HG03469 (cell line): Measurements from ENCODE around the gene HNRNPA0.

ENCODE experiments used
- ATAC-seq: cut with Tn5 transposase; IDR thresholded peaks from one replicate; pipeline ENCODE4 v1.9.1; 2021; ENCODE audit warnings: mild to moderate bottlenecking, moderate library complexity, moderate number of reproducible peaks; ENCODE audit not compliant: unreplicated experiment

HNRNPA0 gene

DNA sequence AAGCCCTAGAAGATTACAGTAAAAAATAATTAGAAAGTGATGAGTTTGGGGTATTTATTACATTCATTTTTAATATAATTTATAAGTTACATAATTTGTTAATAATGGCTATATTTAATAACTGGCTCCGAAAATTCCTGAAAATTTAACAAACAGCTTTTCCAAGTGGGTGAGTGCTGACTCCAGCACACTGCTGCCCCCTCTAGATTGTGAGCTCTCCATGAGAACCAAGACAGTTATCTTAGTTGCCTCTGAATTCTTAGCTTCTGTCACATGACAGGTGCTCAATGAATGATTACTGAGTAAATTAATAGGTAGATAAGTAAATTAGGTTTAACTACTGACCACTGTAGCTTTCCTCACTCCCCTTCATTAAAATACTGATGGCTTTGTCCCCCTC lies 26.1 kb downstream of the HNRNPA0 start:
- no peak for ATAC-seq

DNA sequence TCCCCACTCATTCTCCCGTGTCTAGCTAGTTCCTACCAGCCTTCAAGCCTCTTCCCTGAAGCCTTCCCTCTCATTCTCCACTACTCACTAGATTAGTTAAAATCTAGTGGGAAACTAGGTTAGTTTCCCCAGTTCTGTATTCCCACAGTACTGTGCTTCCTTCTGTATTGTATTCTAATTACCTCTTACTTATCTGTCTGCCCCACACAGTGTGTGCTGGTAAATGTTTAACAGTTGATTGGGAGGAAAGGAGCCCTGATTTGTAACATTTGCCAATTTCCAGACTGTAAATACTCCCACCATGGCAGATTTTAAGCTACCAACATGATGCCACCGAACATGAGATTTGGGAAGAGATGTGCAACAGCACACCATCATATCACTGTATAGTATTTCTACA lies 26.5 kb downstream of the HNRNPA0 start:
- ATAC-seq = no peak

- ATAC-seq = no peak
These were observed 29.9 kb downstream of the HNRNPA0 start for GRCh38 chr5:137724251-137724650.

- no peak for ATAC-seq
These were observed 35.6 kb downstream of the HNRNPA0 start for GRCh38 chr5:137718611-137719010.

DNA sequence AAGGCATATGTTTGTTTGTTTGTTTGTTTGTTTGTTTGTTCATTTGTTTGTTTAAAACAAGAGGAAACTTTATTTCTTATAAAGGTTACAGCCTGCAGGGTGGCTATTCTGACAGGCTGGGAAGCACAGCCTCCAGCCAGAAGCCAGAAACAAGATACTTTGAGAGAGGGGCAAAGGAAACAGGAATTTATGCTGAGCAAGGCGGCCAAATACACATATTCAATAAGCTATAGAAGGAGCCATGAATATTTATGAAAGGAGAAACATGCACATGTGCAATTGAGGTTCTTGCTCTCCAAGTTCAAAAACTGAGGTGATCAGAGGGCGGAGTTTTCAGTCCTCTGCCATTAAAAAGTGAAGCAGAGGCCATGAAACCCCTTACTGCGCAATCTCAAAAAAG lies 37.8 kb downstream of the HNRNPA0 start:
- ATAC-seq = no peak

DNA sequence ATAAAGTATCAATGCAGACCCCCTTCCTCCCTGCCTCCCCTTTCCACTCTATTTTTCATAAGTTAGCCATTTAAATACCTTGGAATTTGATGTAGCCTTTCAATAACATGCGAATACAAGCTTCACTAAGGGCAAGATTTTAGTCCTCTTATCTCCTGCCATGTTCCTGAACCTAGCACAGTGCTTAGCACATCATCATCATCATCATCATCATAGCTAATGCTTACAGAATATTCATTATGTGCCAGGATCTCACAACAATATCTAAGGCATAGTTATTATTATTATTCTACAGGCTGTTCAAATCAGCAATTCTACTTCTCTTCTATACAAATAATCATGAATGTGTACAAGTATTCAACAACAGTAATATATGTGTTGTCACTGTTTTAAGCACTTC lies 38.7 kb downstream of the HNRNPA0 start:
- no peak for ATAC-seq

GRCh38 chr5:137714946-137715345 lies 39.2 kb downstream of the HNRNPA0 start:
- ATAC-seq = no peak

- no peak for ATAC-seq
These were observed 39.7 kb downstream of the HNRNPA0 start for GRCh38 chr5:137714494-137714893.

GRCh38 chr5:137712139-137712667 lies 42.0 kb downstream of the HNRNPA0 start:
- ATAC-seq = no peak

DNA sequence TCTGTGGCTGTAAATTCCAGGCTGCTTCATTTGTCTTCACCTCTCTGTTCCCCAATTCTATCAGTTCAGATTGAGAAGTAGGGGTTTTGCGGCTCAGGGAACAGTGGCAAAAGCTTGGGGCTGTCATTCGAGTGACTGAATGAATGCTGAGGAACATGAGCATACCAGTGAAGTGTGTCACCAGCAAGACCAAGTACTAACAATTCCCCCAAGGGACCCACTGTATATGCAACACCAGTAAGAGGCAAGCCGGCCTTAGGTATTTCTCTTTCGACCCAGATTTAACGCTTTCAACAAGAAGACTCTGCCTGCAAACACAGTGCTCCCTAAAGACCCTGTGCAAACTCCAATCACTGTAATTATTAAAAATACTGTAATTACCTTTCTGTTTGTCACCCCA lies 44.1 kb downstream of the HNRNPA0 start:
- ATAC-seq = no peak

- ATAC-seq = no peak
These were observed 45.2 kb downstream of the HNRNPA0 start for GRCh38 chr5:137708796-137709559.

GRCh38 chr5:137708062-137708461 lies 46.1 kb downstream of the HNRNPA0 start:
- ATAC-seq = no peak

GRCh38 chr5:137706841-137707240 lies 47.3 kb downstream of the HNRNPA0 start:
- ATAC-seq = no peak

GRCh38 chr5:137705106-137705505 lies 49.1 kb downstream of the HNRNPA0 start:
- ATAC-seq = no peak

- ATAC-seq = no peak
These were observed 50.6 kb downstream of the HNRNPA0 start for GRCh38 chr5:137703565-137703964.

GRCh38 chr5:137700282-137700680 lies 53.9 kb downstream of the HNRNPA0 start:
- ATAC-seq = no peak

DNA sequence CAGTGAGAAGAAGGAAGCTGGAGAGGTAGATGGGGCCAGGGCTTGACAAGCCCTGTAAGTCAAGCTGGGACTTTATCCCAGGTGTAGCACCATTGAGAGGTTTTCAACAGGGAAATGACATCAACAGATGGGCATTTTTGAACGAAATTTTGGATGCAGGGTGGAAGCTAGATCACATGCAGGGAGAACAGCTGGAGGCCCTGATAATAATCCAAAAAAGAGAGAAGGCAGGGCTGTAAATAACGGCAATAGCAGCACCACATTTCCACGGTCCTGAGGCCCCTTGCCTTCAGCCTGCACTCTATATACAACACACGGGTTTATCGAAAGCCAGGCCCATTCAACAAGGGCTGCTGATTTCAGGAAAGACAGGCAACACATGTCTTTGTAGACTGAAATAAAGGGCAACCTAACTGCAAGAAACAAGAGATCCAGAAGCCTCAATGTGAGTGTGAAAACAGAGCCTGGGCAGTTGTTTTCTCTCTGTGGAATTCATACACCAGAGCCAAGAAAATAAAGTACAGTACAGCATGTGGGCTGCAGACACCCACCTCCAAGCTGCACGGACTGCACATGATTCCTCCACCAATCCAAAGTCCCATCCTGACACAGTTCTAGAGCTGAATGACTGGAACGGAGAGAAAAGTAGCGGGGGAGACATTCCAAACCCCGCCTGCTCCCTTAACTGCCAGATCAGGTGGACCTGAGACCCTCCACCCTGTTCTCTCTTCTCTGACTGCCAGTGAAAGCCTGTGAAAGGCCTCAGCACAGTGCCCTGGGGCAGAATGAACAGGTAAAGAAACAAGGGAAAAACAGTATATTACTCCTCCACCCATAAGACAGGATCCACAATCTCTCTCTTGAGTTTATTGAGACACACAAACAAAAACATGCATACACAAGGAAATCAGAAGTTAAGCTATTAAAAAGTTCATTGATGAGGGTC lies 54.6 kb downstream of the HNRNPA0 start:
- no peak for ATAC-seq

DNA sequence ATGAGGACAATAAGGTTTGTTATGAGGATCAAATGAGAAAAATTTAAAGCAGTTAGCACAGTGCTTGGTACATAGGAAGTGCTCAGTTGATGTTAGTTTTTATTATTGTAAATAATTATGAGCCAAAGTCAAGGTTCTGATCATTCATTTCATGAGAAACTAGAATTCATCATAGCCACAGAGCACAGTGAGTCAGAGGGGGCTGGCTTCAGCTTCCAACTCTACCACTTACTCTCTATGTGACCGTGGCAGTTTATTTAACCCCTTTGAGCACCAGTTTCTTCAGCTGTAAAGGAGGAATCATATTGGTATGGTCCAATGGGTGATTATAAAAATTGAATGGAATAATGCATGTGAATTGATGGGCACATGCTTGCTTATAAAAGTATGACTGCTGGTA lies 57.7 kb downstream of the HNRNPA0 start:
- no peak for ATAC-seq

DNA sequence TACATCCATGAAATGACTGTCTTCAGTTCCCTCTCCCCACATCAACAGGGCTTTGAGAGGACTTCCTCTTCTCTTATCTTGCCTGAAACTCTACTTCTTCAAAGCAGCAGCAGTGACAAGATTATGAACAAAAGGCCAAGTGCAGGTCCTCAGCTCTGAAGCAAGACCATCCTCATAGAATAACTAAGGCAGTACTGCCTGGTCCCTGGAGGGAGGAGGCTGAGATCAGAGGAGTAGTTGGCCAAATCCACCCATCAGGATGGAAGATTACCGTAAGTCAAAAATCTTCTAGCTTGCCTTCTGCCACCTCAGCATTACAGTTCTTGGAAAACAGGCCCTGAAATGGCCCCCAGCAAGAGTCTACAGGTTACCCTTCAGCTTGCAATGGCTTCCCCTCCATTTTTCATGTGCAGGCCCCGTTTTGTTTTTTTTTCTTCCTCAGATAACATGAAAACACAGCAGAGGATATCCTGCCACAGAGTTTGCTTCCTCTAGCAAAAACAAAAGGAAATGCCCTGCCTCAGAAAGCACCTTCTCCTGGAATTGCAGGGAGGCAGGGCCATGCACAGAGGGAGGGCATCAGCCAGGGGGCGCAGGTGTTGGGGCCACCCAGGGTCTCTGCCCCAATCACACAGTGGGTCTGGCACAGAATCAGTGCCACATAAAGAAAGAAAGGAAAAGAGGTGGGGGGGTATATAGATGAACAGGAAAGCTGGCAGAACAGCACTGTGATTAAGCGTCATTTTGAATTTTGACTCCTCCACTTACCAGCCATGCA lies 58.3 kb downstream of the HNRNPA0 start:
- ATAC-seq = no peak
